DMS153 (cell line): Measurements from ENCODE around the gene TSPAN3.

ENCODE experiments used
- DNase-seq: peaks from one replicate; lab custom pipeline; 2025; lab: John Stamatoyannopoulos, UW

The TSPAN3 gene

DNA sequence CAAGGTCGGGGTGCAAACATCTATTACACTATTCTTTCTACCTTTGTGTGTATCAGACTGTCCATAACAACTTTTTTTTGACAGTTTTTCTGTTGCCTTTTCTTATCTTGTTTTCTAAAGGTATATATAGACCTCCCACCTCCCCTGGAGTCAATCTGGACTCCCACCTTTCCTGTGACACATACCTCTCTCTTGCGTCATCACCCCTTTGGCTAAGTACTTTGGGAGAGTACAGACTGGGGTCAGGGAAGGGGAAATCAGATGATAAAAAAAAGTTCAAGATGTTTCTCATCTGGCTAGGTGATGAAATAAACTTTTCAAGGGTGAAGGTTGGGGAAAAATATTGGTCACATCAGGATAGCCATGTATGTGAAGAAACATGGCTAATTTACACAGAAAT, 17.2 kb downstream of the TSPAN3 start:
- no peak for DNase-seq

DNA sequence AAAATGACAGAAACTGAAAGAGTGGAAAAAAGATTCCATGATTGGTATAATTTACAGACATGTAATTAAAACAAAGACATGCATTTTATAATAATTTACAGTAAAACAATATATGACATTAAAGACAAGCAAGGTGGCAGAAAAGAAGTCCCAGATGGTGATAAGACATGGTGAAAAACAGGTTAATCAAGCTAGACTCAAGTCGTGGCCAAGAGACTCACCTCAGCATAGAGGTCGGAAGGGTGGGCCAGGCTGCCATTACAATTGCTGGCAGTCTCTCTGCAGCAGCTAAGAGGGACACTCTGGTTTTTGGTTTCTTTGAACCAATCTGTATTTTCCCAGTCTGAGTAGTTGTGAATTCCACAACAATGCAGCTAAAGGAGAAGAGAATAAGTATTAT, 18.4 kb downstream of the TSPAN3 start:
- DNase-seq = no peak

DNA sequence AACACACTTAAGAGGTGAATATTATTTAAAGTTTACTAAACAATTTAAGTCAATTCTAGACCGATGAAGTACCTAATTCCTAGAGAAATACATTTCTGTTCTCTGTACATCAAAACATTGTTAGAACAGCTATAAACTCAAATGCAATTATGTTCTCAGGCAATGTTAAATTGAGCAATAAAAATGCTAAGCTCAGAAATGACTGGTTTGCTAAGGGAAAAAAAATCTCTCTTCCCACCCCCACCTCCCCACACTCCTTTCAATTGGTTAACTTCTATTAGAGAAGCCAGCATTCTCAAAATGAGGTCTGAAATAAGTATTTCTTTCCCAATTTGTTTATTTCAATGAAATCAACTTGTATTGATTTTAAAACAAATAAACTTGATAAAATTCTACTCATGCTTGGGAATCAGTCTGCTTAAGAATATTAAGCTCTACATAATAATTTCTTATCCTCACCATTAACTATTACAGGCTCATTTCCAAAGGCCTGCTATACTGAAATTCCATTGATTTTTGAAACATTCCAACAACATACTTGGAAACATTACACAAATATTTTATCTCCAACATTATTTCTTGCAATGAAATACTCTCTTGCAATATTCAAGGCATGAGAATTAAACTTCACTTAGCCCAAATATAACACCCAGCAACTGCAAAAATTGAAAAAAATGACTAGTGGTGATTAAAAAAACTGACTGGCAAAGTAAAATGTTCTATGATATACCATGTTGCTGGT, 22.6 kb downstream of the TSPAN3 start:
- DNase-seq = no peak

DNA sequence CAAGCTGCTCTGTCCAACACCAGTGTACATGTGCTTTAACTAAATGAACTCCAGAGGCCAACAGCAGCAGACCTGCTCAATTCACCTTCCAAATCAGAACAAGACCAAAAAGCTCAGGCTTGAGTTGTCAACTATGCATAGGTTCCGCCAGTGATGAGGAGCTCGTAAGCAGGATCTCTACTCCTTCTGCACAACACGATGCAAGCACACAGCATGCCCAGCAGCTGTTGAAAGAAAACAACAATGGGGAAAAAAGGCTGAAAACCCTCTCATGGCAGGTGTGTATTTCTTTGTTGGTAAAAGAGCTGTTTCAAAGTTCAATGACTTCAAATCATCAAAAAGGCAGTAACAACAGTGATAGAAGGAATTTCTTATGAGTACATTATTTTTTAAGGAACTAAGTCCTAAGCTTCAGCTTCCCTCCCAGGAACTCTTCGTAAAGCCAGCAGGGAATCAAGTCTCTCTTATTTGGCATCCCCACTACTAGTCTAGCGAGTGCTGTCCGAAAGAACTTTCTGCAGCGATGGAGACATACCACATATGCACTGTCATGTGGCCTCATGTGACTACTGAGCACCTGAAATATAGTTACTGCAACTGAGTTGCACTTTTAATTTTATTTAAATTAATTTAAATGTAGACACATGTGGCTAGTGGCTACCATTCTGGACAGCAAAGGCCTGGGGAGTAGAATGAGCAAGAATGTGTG, 24.1 kb downstream of the TSPAN3 start:
- no peak for DNase-seq

DNA sequence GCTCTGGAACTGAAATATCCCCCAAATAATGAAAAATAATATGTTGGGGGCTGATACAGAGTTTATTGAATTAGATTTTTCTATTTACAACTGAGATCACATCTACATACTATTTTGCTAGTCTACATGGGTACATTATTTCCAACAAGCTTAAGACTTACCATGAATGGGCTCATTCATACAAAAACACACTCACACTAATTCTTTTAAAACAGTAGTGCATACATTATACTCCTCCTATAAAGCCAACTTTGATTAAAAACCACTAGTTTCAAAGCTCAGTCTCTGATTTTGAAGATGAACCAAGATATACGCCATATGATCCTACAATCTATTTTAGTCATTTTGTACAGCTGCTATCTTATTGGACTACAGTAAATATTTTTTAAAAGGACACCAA, 24.9 kb downstream of the TSPAN3 start:
- DNase-seq = no peak

DNA sequence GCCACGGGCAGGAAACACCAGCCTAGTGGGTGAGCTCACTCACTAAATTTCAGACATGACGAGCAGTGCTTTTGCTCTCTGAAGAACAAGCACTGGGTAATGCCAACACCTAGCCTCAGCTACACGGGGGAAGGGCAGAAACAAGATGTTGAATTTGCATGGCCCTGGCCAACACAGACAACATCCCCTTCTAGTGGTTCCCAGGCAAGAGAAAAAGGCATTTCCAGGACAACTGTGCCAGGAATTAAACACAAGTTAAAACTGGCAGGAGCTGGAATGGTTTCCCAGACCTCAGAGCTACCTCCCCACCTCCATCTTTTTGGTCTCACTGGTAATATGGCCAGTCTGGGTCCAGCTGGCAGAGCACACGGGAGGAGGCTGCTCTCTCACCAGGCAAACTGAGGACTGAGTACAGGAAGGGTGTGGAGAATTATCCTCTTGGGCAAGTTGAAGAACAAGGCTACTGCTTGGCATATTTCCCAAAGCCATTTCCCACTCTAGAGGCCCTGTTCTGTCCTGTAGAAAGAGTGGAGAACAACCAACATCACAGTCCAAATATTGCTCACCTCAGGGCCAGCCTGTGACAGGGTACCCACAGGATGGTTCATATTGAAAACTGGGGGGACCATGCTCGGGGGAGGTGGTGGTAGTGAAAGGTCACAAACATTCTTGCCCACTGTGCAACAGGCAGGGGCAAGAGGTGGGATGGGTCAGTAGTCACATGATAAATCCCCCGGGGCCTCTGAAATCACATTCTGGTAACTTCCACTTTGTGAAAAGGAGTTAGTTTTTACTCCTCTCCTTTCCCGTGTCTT, 26.5 kb downstream of the TSPAN3 start:
- DNase-seq = no peak

DNA sequence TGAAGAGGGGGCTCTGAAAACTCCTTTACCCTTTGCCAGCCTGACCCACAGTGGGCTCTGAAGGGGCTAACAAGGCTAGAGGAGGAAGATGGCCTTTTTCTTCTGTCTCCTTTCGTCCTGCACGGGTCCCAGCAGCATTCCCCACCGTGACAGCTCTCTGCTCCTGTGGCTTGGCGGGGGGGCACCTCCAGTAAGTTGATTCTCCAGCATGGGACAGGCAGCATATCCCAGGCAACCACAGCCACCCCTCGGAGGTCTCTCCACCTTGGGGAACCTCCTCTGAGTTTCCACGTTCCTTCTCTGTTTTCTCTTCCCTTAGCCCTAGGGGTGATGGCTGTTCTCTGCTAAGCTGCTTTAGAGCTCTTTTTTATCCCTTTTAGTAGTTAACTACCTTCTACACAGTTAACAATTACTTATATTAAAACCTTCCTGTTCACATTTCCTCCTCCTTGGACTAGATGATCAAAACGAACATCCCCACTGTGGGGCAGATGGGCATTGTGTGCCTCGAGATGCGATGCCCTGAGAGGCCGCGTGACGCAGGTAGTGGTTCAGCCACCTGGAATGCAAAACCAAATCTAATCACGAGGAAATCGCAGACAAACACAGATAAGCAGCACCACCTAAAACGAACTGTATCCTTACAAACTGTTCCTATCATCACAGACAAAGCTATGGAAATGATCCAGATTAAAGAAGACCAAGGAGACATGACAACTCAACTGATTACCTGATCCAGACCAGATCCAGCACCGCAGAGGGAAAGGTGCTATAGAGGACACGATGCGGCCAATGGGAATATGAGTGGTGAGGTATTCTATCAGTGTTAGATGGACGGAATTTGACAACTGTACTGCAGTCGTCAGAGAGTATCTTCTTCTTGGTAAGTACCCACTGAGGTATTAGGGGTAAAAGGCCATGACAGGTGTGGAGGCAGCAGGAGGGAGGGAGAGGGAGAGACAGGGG, 27.7 kb downstream of the TSPAN3 start:
- DNase-seq = no peak

DNA sequence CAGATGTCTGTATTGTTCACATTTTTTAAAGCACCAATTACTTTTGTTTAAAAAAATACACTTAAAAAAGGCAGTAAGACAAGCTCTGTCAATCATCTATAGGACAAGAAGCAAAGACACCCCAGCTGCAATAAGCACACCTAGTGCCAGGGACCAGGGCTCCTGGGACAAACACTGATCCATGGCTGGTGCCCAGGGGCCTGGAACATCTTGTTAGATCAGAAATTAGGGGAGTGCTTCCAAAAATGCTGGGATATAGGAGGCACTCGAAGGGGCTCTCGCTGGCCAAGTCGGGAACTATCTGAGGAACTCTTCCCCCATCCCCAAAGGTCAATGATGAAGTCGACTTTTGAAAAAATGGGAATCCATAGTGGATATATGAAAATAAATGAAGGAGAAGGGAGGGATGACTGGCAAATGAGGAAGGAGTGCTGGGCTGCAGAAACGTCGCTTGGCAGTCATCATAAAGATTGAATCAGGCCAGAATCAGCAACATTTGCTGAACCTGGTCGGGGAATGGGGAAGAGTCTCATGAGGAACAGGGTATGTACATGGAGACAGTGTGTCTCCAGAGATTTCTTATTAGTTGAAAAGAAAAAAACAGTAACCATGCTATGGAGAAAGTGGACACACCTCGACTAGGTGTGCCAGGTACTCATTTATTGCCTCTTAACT, 28.5 kb downstream of the TSPAN3 start:
- DNase-seq = no peak

DNA sequence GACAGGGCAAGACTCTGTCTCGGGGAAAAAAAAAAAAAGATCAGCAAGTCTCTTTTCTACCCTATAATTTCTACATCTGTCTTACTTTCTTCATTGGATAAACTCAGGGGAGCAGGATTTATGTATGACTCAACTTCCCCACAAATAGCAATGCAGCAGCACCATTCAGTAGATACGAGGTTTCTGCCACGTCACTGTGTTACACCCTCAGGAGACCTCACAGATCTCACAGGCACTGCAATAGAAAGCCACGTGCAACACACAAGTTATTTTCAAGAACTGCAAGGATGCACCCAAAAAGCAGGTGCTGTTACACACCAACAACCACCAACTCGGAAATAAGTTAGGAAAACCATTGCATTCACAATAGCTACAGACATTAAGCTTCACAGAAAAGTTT, 30.2 kb downstream of the TSPAN3 start:
- DNase-seq = no peak

DNA sequence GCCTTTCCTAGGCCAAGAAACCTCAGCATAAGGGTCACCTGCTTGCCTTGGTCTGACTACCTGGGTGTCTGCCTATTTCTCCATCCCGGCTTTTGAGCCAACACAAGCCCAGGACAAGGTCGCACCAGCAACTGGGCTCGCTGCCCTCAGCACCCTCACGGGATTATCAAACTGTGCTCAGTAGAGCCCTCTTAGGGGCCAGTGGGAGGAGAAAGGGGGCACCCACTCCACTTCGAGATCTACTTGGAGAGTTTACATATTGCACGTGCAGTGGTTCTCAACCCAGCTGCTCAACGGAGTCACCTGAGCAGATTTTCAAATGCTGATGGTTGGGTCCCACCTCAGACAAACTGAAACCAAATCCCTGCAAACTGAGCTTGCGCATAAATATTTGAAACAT, 31.1 kb downstream of the TSPAN3 start:
- no peak for DNase-seq

DNA sequence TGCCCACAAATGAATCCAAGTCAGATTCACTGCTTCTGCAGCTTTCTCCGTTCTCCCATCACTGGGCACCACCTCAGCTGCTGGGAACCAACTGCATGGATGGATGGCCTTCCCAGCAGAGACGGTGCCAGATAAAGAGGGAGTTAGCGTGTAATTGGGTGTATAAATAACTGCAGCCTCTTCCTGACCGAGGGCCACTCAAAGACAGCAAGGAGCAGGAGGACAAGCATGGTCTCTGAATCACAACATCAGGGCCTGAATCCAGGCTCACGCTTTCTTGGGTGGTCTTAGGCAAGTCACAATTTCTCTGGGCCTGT, 31.7 kb downstream of the TSPAN3 start:
- DNase-seq = no peak

DNA sequence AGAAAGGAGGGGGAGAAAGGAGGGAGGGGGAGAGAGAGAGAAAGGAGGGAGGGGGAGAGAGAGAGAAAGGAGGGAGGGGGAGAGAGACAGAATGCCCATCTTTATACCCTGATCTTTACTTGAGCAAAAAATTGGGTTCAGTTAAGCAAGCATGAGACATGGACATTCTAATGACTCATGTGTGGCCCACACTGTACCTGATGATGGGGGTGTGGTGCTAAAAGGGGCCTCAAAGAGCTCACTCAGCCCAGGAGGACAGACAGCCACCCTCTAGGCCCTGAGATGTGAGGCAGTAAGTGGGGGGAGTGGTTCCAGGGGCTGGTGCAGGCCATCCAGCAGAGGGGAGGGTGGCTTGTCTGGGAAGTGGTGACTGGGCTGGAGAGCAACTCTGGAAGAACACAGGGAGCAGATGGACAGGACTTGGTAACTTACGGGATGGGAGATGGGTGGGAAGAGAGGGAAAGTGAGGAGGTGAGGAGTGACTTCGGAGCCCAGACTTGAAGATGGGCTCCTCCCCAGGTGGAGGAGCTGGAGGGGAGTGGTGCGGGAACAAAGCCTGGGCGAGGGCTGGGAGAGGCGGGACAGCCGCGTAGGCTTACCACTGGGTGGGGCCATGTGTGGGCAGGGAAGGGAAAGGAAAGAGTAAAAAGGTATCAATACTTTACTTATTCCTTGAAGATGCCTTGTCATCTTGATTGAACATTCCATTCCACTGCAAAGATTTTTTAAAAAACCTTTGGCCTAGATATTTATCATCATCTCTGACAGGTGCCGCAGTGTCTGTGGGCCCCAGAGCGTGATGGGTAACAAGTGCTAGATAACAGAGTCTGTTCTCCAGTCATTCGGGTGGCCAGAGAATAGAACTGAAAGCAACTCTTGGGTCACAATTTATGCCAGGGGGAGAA, 32.3 kb downstream of the TSPAN3 start:
- DNase-seq = no peak

DNA sequence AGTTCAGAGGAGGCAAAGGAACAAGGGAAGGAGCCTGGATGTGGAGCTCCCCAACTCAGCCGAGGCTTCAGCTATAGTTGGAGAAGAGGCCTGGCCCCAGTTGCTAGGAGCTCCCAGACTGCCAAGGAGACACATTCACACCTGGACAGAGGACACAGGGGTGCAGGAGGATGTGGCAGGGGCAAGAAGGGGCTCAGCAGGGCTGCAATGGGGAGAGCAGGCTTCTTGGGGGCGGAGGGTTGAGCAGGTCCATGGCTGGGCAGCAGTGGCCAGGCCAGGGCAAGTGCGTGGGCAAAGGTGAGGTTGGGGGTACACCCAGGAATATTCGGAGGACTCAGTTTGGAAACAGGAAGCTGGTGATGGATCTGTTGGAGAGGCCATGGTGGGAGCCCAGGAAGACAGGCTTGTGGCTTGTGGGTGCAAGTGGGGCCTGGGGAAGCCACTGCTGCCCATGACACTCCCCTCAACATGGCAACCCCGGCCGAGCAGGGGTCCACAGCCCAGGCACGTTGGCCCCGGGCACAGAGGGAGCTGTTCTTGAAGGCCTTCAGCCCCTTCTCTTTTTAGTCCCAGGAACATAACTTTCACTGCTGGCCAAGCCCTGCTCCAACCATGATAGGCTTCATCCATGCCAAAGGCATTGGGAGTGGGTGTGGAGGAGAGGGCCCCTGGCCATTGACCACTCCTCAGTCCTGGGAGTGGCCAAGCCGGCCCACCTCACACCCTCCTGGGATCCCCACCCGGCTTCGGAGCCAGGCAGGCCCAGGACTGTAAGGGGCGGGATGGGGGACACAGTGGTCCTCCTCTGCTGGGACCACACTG, 33.3 kb downstream of the TSPAN3 start:
- no peak for DNase-seq

DNA sequence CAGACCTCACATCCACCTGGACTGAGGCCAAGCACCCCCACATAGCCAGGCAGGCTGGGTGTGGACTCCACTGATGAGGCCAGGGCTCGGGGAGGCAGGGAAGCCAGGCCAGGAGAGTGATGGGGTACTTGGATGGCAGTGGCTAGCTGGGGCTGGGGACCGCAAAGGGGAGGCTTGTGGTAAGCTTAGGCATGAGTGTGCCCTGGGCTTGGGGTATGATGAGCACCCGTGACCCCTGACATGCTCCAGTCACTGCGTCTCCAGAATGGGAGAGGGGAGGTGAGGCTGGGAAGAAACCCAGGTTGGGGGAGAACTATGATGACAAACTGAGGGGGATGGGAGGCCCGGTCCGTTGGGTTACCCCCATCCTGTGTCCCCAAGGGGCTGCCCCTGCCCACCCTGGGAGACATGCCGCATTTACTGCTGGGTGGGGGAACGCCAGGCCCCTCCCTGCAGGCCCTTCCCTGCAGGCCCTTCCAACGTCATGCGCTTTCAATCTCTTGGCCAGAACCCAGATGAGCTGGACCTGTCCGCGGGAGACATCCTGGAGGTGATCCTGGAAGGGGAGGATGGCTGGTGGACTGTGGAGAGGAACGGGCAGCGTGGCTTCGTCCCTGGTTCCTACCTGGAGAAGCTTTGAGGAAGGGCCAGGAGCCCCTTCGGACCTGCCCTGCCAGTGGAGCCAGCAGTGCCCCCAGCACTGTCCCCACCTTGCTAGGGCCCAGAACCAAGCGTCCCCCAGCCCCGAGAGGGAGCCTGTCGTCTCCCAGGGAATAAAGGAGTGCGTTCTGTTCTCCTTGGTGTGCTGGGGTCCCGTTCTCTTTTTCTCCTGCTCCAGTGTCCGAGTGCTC, 34.1 kb downstream of the TSPAN3 start:
- DNase-seq = no peak

DNA sequence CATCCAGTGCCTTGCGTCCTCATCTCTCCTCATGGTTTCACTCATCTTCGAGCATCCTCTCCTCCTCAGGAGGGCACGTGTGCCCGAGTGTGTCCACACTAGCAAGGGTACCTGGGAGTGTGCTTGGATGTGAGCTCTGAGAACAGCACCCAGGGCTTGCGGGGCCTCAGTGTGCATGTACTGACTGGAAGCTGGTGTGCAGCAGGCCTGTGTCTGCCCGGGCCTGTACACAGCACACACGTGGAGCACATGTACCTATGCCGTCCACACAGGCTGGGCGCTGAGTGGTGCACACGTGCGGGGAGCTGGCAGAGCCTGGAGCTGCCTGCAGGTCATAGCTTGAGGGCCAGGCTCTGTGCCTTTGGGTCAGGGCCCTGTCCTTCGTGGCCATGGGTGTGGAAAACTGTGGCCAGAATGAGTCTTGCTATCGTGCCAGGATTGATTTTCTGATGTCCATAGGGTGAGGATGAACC, 34.9 kb downstream of the TSPAN3 start:
- DNase-seq = no peak

DNA sequence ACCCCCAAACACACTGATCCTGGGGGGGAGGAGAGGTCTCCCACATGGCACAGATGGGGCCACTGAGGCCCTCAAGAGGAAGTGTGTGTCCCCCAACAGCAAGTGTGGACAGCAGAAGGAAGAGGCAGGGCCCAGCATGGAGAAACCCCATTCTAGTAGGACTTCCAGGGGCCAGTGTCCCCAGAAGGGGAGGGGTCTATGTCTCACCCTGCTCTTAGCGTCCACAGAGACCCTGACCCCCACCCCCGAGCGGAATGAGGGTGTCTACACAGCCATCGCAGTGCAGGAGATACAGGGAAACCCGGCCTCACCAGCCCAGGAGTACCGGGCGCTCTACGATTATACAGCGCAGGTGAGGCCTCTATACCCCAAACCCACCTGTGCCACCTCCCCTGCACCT, 35.3 kb downstream of the TSPAN3 start:
- DNase-seq = no peak

DNA sequence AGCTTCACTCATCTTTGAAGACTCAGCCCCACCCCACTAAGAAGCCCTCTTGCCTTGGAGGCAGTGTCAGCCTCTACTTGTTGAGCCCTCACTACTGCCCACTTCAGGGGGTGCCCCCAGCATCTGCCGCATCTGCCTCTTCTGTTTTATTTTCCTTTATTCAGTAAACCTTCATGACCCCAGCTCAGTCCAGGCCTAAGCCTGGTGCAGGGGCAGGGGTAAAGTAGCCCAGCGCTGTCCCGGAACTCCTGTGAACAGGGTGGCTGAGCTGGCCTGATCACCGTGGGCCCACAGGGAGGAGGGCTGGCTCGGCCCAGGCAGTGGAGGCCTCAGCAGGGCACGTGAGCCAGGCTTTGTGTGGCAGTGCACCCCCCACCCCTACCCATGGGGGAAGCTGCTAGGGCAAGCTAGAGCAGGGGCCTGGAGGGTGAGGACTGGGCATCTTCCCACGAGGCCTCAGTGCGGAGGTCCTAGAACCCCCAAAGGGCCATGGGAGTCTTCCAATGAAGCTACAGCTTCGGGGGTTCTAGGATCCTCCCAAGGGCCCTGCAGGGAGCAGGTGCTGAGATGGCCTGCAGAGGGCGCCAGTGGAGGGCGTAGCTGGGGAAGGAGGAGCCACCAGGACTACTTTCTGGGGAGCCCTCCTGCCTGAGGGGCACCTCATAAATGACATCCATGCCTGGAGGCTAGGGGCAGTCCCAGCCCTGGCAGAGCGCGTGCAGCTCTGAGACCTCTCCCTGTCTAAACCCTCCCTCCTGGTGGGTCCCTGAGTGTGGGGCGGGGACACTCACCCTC, 36.0 kb downstream of the TSPAN3 start:
- DNase-seq = no peak
